NCI-H748 (cell line): Measurements from ENCODE around the gene RAB7A.

ENCODE experiments used
- DNase-seq: peaks from one replicate; lab custom pipeline; 2025; ENCODE audit not compliant: unreplicated experiment; lab: John Stamatoyannopoulos, UW

Gene RAB7A

DNA sequence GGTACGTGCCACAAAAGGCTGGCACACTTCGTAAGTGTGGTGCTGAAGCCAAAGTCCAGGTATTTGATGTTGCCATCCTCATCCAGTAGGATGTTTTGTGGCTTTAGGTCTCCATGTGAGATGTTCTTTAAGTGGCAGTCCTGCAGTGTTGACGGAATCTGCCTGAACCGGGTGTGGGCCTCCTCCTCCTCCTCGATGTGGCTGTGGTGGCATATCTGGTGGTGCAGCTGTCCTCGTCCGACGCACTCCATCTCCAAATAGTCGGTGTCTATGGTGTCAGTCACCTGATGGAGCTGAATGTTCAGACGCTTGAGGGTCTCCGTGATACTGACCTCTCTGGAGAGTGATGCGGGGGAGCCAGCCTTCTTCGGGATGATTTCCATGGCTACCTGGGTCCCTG, 123.0 kb downstream of the RAB7A start:
- no peak for DNase-seq

- DNase-seq = no peak
These were observed 124.0 kb downstream of the RAB7A start for GRCh38 chr3:128849911-128850455.

- no peak for DNase-seq
These were observed 124.6 kb downstream of the RAB7A start for GRCh38 chr3:128850544-128850943.

DNA sequence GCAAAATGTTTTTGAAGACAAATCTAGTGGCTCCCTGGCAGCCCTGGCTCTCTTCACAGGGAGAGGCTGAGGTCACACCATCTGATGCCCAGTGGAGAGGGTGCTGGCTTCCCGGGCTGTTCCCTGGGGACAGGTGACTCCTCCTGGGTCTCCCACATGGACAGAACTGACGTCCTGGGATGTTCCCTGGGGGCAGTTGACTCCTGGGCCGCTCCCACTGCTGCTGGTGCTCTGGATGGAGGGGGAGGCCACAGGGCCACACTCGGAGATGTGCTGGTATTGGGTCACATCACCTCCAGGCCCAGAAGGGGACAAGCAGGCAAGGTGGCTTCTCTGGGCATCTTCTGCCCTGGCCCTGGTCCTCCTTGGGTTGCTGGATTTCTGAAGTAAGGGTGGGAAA, 125.6 kb downstream of the RAB7A start:
- no peak for DNase-seq

- no peak for DNase-seq
These were observed 127.8 kb downstream of the RAB7A start for GRCh38 chr3:128853826-128854225.

DNA sequence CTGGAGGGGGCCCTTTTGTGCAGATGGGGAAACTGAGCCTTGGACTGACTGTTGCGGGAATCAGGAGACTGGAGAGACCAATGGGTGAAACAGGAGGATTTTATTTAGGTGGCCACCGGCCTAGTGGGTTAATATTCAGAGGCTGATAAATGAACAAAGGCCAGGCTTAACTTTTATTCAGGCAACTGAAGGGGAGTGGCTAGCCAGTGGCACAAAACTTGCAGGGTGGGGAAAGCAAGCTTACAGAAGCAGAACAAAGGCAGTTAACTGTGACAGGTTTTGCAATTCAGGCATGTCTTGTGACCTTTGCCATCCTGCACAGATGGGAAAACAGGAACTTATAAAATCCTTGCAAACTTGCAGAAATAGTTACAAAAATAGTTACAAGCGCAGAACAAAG, 128.5 kb downstream of the RAB7A start:
- no peak for DNase-seq

DNA sequence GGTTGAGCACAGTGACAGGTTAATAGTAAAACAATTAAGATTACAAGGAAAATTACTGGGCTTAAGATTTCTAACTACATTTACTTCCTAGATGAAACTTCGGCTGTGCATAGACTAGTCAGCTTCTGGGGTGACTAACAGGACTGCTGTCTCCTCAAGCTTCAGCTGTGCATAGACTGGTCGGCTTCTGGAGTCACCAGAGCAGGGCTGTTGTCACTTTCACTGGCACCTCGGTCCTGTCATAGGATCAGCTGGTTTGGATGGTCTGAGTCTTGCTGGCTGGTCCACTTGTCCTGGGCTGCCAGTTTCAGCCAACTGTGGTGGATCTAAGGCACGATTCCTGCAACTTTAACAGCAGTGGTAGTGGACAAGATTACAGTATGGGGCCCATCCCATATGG, 129.6 kb downstream of the RAB7A start:
- DNase-seq = no peak

- DNase-seq = no peak
These were observed 132.2 kb downstream of the RAB7A start for GRCh38 chr3:128858167-128858566.

- no peak for DNase-seq
These were observed 133.6 kb downstream of the RAB7A start for GRCh38 chr3:128859630-128860029.

DNA sequence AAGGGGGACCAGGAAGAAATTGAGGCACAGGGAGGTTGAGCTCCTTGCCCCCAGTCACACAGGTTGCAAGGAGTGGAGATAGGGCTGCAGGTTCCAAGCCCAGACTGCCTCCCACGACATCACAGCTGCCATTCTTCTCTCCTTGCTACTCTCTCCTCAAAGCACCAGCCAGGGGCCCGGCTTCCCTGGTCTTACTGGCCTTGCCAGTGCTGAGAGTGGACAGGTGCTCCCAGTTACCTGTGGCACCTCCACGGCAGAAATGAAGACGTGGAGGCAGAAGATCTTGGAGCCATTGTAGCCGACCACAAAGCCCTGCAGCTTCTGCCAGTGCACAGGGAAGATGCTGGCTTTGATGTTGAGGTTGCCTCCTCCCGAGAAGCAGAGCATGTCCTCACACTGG, 135.5 kb downstream of the RAB7A start:
- DNase-seq = no peak

DNA sequence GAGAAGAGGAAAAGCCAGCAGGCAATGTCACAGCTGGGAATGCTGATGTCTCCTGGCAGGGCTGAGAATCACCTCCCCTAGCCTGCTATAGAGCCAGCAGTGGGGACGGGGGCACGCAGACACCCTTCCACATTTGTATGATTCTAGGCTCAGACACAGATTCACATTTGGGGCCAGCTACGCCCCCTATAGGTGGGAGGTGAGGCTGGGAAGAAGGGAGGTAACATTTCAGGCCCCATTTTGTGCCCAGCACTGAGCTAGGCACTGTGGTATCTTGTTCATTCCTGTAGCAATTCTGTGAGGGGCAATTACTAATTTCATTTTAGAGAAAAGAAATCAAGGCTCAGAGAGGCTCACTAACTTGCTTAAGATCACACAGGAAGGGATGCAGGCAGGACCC, 137.6 kb downstream of the RAB7A start:
- DNase-seq = no peak
